H1 (cell line): ENCODE results near the gene GTSF1L. TPM values are rescaled to one million over a fixed set of nuclear protein-coding genes. Genes with fewer than 3 reads are reported as not detected.

Source experiments
- CBX5 ChIP-seq: fragments of 300-800, 300-1000 bp; sonication (generic); IDR thresholded peaks from 2 replicates; pipeline ENCODE4 v1.7.1; 2016; ENCODE audit warnings: antibody characterized with exemption, low read length, low read depth
- KDM4A ChIP-seq: IDR thresholded peaks from one replicate; pipeline ENCODE4 v1.7.1; 2012; ENCODE audit warnings: low read depth, mild to moderate bottlenecking, moderate library complexity, low read length, inconsistent platforms; ENCODE audit not compliant: severe bottlenecking
- RAD21 ChIP-seq, 2 experiments: IDR thresholded peaks in 1 of 2; conservative IDR thresholded peaks in 1 of 2; 2 replicates each; pipeline ENCODE4 v1.6.1; 2011; ENCODE audit warnings: low read depth in 2 of 2, low read length in 2 of 2, improper control_type of control experiment in 1 of 2, inconsistent platforms in 1 of 2, mild to moderate bottlenecking in 1 of 2, moderate library complexity in 1 of 2
- polyA plus RNA-seq, 7 experiments: library from polyadenylated mRNA; depleted of rRNA in 3 of 7; stranded (reverse) in 5 of 7; unstranded in 2 of 7; fragments of >200 nt in 5 of 7; fragments of 200-250 nt in 2 of 7; gene quantifications; 1 replicate in 5 of 7; 2 replicates in 1 of 7; 4 replicates in 1 of 7; pipeline versions ENCODE4 v1.2.1 to v1.2.3, GENCODE V29; 2011 to 2013; ENCODE audit warnings: missing spikeins in 2 of 7, mixed read lengths in 2 of 7
- total RNA-seq: library from RNA; stranded (reverse); fragmentation: NEBNext Ultra II Directional; extraction: Animal tissue kit (Norgen Biotek cat#: 25700); gene quantifications from 2 replicates; pipeline ENCODE4 v1.2.1, GENCODE V29; 2021

The GTSF1L gene
- total and polyA plus RNA-seq, 2 of the 8 experiments (the other 6 are each of a cell fraction or from before 2014, with no cell fraction given): not detected

GRCh38 chr20:43711098-43711654 lies 15.6 kb downstream of the GTSF1L start (continued):
- TF ChIP-seq RAD21 (IDR thresholded peaks at IDR 0.05 in 1 of 2, conservative IDR thresholded peaks at IDR 0.05 in 1 of 2; ENCODE audit: low read depth in 2 of 2, low read length in 2 of 2) (no peak), CBX5 (no peak), KDM4A (no peak)
